ENCODE measurements around the gene TXNDC11.

- TF ChIP-seq POLR2AphosphoS5 (IDR thresholded peaks at IDR 0.05; ENCODE audit: insufficient read depth, low read depth, low read length): no peak
- no peak for TF ChIP-seq MYC (IDR thresholded peaks at IDR 0.05; ENCODE audit: low read depth, low read length)
- no peak for TF ChIP-seq CTCF (IDR thresholded peaks at IDR 0.05; ENCODE audit: extremely low read depth in 1 of 2, insufficient read depth in 1 of 2, low read depth in 1 of 2, low read length in 2 of 2)
These were observed 105.3 kb downstream of the TXNDC11 start for GRCh38 chr16:11637320-11637719.

All from endothelial cell of umbilical vein (primary cell).